IPS-20b (cell line): Measurements from ENCODE around the gene PLCH2.

Experiments used
- H3K27ac ChIP-seq: one replicate; pipeline ENCODE4 v1.5.1; 2013; ENCODE audit warnings: low read length
- H3K27me3 ChIP-seq: 2 replicates; pipeline ENCODE4 v1.6.1; 2013; ENCODE audit warnings: mild to moderate bottlenecking, low read length, inconsistent platforms; ENCODE audit not compliant: insufficient read depth
- H3K36me3 ChIP-seq: 2 replicates; pipeline ENCODE4 v1.6.1; 2013; ENCODE audit warnings: low read depth, mild to moderate bottlenecking, inconsistent platforms, low read length, moderate library complexity; ENCODE audit not compliant: insufficient read depth
- H3K4me1 ChIP-seq: 2 replicates; pipeline ENCODE4 v1.6.1; 2013; ENCODE audit warnings: mild to moderate bottlenecking, control low read depth, inconsistent platforms, low read length, moderate library complexity; ENCODE audit not compliant: insufficient read depth
- H3K4me3 ChIP-seq: 2 replicates; pipeline ENCODE4 v1.5.1; 2013; ENCODE audit warnings: mild to moderate bottlenecking, low read length, inconsistent platforms
- H3K9ac ChIP-seq: 2 replicates; pipeline ENCODE4 v1.6.1; 2013; ENCODE audit warnings: low read depth, mild to moderate bottlenecking, inconsistent platforms, low read length, moderate library complexity
- H3K9me3 ChIP-seq: 2 replicates; pipeline ENCODE4 v1.6.1; 2013; ENCODE audit warnings: mild to moderate bottlenecking, low read depth, low read length, inconsistent platforms; ENCODE audit not compliant: insufficient read depth

PLCH2 gene

DNA sequence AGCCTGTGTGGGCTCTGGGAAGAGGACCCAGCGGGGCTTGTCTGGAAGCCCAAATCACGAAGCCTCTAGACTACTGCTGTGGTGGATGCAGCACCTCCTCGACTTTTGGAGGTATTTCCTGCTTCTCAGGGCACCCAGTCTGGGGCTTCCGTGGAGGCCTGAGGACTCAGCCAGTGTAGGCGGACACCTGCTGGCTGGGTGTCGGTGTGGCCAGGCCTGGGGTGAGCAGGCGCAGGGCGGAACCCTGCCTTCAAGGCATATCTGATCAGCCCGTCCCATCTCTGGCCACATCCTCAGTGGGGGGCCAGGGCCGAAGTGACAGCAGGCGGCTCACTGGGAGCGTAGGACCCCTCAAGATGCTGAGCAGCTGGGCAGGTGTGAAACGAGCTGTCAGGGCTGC, 6.9 kb downstream of the PLCH2 start:
- H3K9ac ChIP-seq: no peak overlapping the region
- H3K4me3 ChIP-seq: no peak overlapping the region
- H3K27ac ChIP-seq: no peak overlapping the region
- no peaks in the 10 kb centered on the region for H3K9me3 ChIP-seq
- no peaks in the 10 kb centered on the region for H3K27me3 ChIP-seq
- H3K36me3 ChIP-seq: no peaks in the 10 kb centered on the region
- H3K4me1 ChIP-seq: no peaks in the 10 kb centered on the region

GRCh38 chr1:2483970-2484369, 7.9 kb downstream of the PLCH2 start:
- Histone ChIP-seq H3K27ac (no peak overlapping the region), H3K9me3 (no peaks in the 10 kb centered on the region), H3K4me3 (no peak overlapping the region), H3K9ac (no peak overlapping the region), H3K4me1 (no peaks in the 10 kb centered on the region), H3K27me3 (no peaks in the 10 kb centered on the region), H3K36me3 (no peaks in the 10 kb centered on the region)

- Histone ChIP-seq H3K4me1 (no peaks in the 10 kb centered on the region), H3K9me3 (no peaks in the 10 kb centered on the region), H3K27ac (no peak overlapping the region), H3K36me3 (no peaks in the 10 kb centered on the region), H3K27me3 (no peaks in the 10 kb centered on the region), H3K4me3 (no peak overlapping the region), H3K9ac (no peak overlapping the region)
These were observed 10.0 kb downstream of the PLCH2 start for GRCh38 chr1:2486041-2486440.

GRCh38 chr1:2486558-2486957, 10.5 kb downstream of the PLCH2 start:
- H3K4me1 ChIP-seq: no peaks in the 10 kb centered on the region
- no peaks in the 10 kb centered on the region for H3K36me3 ChIP-seq
- no peak overlapping the region for H3K27ac ChIP-seq
- H3K9ac ChIP-seq: no peak overlapping the region
- H3K27me3 ChIP-seq: no peaks in the 10 kb centered on the region
- H3K4me3 ChIP-seq: no peak overlapping the region
- H3K9me3 ChIP-seq: no peaks in the 10 kb centered on the region

- no peak overlapping the region for H3K27ac ChIP-seq
- no peaks in the 10 kb centered on the region for H3K9me3 ChIP-seq
- no peak overlapping the region for H3K4me3 ChIP-seq
- no peaks in the 10 kb centered on the region for H3K27me3 ChIP-seq
- no peak overlapping the region for H3K9ac ChIP-seq
- H3K36me3 ChIP-seq: no peaks in the 10 kb centered on the region
- no peaks in the 10 kb centered on the region for H3K4me1 ChIP-seq
These were observed 12.6 kb downstream of the PLCH2 start for GRCh38 chr1:2488688-2489087.

DNA sequence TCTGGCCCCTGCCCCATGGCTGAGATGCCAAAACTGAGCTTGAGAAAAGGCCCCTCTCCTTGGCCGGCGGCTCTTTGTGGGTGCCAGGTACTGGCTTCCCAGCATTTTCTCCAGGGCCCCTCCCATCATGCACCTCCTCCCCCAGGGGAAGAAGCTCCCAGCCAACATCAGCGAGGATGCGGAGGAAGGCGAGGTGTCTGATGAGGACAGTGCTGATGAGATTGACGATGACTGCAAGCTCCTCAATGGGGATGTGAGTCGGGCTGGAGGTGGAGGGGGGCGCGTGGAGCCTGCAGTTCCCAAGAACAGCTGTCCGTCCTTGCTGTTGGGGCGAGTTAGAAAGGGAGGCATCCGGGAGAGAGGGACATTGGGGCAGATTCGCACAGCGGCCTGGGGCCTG, 13.5 kb downstream of the PLCH2 start:
- H3K4me1 ChIP-seq: no peaks in the 10 kb centered on the region
- no peaks in the 10 kb centered on the region for H3K27me3 ChIP-seq
- H3K27ac ChIP-seq: no peak overlapping the region
- no peak overlapping the region for H3K9ac ChIP-seq
- no peaks in the 10 kb centered on the region for H3K36me3 ChIP-seq
- no peaks in the 10 kb centered on the region for H3K9me3 ChIP-seq
- no peak overlapping the region for H3K4me3 ChIP-seq

DNA sequence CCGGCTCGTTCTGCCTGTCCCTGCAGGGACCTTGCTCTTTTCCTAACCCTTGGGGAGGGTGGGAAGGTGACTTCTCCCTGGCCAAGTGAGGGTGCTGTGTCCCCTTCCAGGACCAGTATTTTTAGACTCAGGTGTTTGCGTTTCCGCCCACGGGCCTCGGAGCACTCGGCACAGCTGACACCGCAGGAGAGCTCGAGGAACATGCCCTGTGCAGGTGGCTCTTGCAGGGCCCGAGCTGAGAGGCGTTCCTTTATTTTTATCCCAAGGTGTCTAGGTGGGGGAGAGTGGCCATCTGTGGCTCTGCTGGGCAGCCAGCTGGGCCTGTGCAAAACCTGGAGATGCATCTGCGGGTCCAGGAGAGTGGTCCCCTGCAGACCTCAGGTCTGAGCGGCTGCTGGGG, 16.0 kb downstream of the PLCH2 start:
- no peak overlapping the region for H3K9ac ChIP-seq
- no peak overlapping the region for H3K4me3 ChIP-seq
- H3K27ac ChIP-seq: no peak overlapping the region
- no peaks in the 10 kb centered on the region for H3K36me3 ChIP-seq
- H3K4me1 ChIP-seq: no peaks in the 10 kb centered on the region
- no peaks in the 10 kb centered on the region; the same call in 1 of the 2 replicates for H3K27me3 ChIP-seq
- H3K9me3 ChIP-seq: no peaks in the 10 kb centered on the region

- Histone ChIP-seq H3K4me3 (no peak overlapping the region), H3K4me1 (no peaks in the 10 kb centered on the region), H3K9ac (no peak overlapping the region), H3K27ac (no peak overlapping the region), H3K9me3 (no peaks in the 10 kb centered on the region), H3K36me3 (no peaks in the 10 kb centered on the region), H3K27me3 (no peaks in the 10 kb centered on the region; the same call in 1 of the 2 replicates)
These were observed 17.1 kb downstream of the PLCH2 start for GRCh38 chr1:2493218-2493617.

GRCh38 chr1:2493691-2494322, 17.7 kb downstream of the PLCH2 start:
- Histone ChIP-seq H3K4me1 (no peaks in the 10 kb centered on the region), H3K36me3 (no peaks in the 10 kb centered on the region), H3K9ac (no peak overlapping the region), H3K9me3 (no peaks in the 10 kb centered on the region), H3K27me3 (no peaks in the 10 kb centered on the region; the same call in 1 of the 2 replicates), H3K27ac (no peak overlapping the region), H3K4me3 (no peak overlapping the region)

DNA sequence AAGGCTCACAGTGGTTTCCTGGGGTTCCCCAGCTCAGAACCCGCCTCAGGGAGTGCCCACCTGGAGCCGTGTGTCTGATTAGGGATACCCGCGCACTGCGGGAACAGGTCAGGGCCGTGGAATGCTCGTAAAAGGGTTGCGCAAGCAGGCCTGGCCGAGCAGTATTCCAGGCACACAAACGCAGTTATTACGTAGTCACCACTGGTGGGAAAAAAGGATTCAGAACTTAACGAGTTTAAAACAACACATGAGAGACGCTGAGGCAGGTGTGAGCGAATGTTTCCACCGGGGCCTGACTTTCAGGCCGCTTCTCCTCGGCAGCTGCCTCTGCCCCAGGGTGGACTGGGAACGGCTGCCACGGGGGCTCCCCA, 18.2 kb downstream of the PLCH2 start:
- Histone ChIP-seq H3K27me3 (no peaks in the 10 kb centered on the region; the same call in 1 of the 2 replicates), H3K9ac (no peak overlapping the region), H3K4me3 (no peak overlapping the region), H3K4me1 (no peaks in the 10 kb centered on the region), H3K27ac (no peak overlapping the region), H3K36me3 (no peaks in the 10 kb centered on the region), H3K9me3 (no peaks in the 10 kb centered on the region)

GRCh38 chr1:2495026-2495425, 18.9 kb downstream of the PLCH2 start:
- Histone ChIP-seq H3K4me3 (no peak overlapping the region), H3K27ac (no peak overlapping the region), H3K9ac (no peak overlapping the region), H3K9me3 (no peaks in the 10 kb centered on the region), H3K27me3 (no peaks in the 10 kb centered on the region; the same call in 1 of the 2 replicates), H3K4me1 (no peaks in the 10 kb centered on the region), H3K36me3 (no peaks in the 10 kb centered on the region)

DNA sequence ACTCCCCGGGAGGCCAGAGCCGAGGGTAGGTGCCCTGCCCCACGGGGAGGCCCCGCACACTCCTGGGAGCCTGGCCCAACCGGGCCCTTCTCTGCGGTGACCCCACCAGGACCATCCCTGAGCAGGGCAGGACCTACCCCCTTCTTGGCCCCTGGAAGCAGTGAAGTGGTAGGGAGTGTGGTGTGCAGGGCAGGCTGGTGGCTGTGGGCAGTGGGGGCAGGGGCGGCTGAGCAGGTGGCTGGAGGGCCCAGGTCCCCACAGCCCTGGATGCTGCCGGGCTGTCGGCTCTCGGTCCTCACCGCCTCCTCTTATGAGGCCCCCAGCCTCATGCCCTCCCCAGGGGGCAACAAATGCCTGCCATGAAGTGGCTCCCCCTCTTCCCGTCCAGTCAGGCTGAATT, 19.5 kb downstream of the PLCH2 start:
- Histone ChIP-seq H3K4me1 (no peaks in the 10 kb centered on the region), H3K27ac (no peak overlapping the region), H3K4me3 (no peak overlapping the region), H3K9ac (no peak overlapping the region), H3K9me3 (no peaks in the 10 kb centered on the region), H3K27me3 (no peaks in the 10 kb centered on the region; the same call in 1 of the 2 replicates), H3K36me3 (no peaks in the 10 kb centered on the region)
